ENCODE data around the gene COL4A2.

The COL4A2 gene

DNA sequence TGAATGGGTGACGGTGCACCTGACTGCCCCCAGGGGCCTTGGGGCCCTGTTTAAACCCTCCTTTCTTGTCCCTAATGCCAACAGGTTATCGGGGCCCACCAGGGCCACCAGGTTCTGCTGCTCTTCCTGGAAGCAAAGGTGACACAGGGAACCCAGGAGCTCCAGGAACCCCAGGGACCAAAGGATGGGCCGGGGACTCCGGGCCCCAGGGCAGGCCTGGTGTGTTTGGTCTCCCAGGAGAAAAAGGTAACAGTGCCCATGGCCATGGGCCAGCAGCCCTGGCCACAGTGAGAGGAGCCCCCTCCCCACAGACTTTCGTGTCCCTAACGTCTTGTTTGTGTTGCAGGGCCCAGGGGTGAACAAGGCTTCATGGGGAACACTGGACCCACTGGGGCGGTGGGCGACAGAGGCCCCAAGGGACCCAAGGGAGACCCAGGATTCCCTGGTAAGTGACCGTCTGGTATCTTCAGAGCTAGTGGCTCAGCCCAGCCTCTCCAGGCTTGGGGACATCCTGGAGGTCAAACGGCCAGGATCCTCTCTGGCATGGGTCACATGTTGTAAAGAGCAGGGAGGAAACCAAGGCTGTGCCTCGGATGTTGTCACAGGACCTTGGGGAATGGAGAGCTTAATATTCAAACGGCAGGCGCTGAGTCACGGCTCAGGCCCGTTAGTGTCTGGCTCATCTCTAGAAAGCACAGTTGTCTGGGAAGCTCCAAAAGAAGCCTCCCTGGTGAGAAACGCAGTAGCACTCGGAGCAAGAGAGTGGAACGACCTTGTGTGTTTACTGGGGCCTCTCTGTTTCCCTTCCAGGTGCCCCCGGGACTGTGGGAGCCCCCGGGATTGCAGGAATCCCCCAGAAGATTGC, 196.2 kb downstream of the COL4A2 start:
- Histone ChIP-seq H3K9me2 (ENCODE audit: low read depth, low read length) (no peaks in the 10 kb centered on the region), H3K36me3 (ENCODE audit: insufficient read depth, low read length) (no peaks in the 10 kb centered on the region), H3K27ac (ENCODE audit: low read depth, low read length, poor library complexity, severe bottlenecking) (no peak overlapping the region), H2AFZ (ENCODE audit: low read length) (no peak overlapping the region), H4K20me1 (ENCODE audit: insufficient read depth, low read length) (no peaks in the 10 kb centered on the region), H3K4me2 (ENCODE audit: low read length) (no peak overlapping the region), H3K79me2 (ENCODE audit: insufficient read depth, low read length) (no peaks in the 10 kb centered on the region), H3F3A (ENCODE audit: insufficient read depth, low read length) (no peaks in the 10 kb centered on the region), H3K9ac (ENCODE audit: low read length) (no peak overlapping the region), H3K27me3 (ENCODE audit: insufficient read depth, low read length) (peaks cover 5% of the 10 kb centered on the region; the same call in 1 of the 2 replicates), H3K4me3 (ENCODE audit: low read depth, low read length, poor library complexity, severe bottlenecking) (no peak overlapping the region), H3K9me3 (ENCODE audit: low read length) (no peaks in the 10 kb centered on the region), H3K4me1 (ENCODE audit: insufficient read depth, low read length, severe bottlenecking) (no peaks in the 10 kb centered on the region)
- TF ChIP-seq, protein P1, sequence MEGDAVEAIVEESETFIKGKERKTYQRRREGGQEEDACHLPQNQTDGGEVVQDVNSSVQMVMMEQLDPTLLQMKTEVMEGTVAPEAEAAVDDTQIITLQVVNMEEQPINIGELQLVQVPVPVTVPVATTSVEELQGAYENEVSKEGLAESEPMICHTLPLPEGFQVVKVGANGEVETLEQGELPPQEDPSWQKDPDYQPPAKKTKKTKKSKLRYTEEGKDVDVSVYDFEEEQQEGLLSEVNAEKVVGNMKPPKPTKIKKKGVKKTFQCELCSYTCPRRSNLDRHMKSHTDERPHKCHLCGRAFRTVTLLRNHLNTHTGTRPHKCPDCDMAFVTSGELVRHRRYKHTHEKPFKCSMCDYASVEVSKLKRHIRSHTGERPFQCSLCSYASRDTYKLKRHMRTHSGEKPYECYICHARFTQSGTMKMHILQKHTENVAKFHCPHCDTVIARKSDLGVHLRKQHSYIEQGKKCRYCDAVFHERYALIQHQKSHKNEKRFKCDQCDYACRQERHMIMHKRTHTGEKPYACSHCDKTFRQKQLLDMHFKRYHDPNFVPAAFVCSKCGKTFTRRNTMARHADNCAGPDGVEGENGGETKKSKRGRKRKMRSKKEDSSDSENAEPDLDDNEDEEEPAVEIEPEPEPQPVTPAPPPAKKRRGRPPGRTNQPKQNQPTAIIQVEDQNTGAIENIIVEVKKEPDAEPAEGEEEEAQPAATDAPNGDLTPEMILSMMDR (IDR thresholded peaks at IDR 0.05; ENCODE audit: low read length): no peak
- TF ChIP-seq EZH2 (IDR thresholded peaks at IDR 0.05; ENCODE audit: borderline replicate concordance, low read length): no peak

- Histone ChIP-seq H3K4me2 (ENCODE audit: low read length) (no peak overlapping the region), H4K20me1 (ENCODE audit: insufficient read depth, low read length) (no peaks in the 10 kb centered on the region), H3K4me3 (ENCODE audit: low read depth, low read length, poor library complexity, severe bottlenecking) (no peak overlapping the region), H3K9ac (ENCODE audit: low read length) (no peak overlapping the region), H2AFZ (ENCODE audit: low read length) (no peak overlapping the region), H3K27ac (ENCODE audit: low read depth, low read length, poor library complexity, severe bottlenecking) (no peak overlapping the region), H3K36me3 (ENCODE audit: insufficient read depth, low read length) (no peaks in the 10 kb centered on the region), H3K9me2 (ENCODE audit: low read depth, low read length) (no peaks in the 10 kb centered on the region), H3F3A (ENCODE audit: insufficient read depth, low read length) (no peaks in the 10 kb centered on the region), H3K9me3 (ENCODE audit: low read length) (no peaks in the 10 kb centered on the region), H3K79me2 (ENCODE audit: insufficient read depth, low read length) (no peaks in the 10 kb centered on the region), H3K4me1 (ENCODE audit: insufficient read depth, low read length, severe bottlenecking) (no peaks in the 10 kb centered on the region), H3K27me3 (ENCODE audit: insufficient read depth, low read length) (peaks cover 5% of the 10 kb centered on the region; the same call in 1 of the 2 replicates)
- TF ChIP-seq, protein P1 (IDR thresholded peaks at IDR 0.05; ENCODE audit: low read length): no peak
- TF ChIP-seq EZH2 (IDR thresholded peaks at IDR 0.05; ENCODE audit: borderline replicate concordance, low read length): no peak
Observed at GRCh38 chr13:110503979-110504499, 197.0 kb downstream of the COL4A2 start.

DNA sequence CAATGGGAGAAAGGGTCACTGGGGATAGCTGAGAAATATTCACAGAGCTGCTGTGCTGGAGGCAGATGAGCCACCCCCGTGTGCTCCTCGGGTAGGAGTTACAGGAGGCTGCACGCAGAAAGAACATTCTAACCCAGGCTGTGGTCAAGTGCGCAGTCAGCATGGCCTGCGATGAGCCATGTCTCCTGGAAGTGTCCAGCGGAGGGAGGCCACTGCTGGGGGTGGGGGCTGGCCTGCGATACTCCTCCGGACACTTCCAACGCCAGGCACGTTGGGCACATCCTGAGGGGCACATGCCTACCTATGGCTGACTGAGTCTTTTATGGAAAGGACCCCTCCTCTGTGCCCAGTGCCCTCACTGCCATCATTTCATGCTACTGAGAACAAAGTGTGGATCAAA, 198.5 kb downstream of the COL4A2 start:
- H3K4me1 ChIP-seq (ENCODE audit: insufficient read depth, low read length, severe bottlenecking): no peaks in the 10 kb centered on the region
- no peaks in the 10 kb centered on the region for H3K9me3 ChIP-seq (ENCODE audit: low read length)
- H2AFZ ChIP-seq (ENCODE audit: low read length): no peak overlapping the region
- H3K4me3 ChIP-seq (ENCODE audit: low read depth, low read length, poor library complexity, severe bottlenecking): no peak overlapping the region
- no peaks in the 10 kb centered on the region for H3K36me3 ChIP-seq (ENCODE audit: insufficient read depth, low read length)
- no peak for TF ChIP-seq EZH2 (IDR thresholded peaks at IDR 0.05; ENCODE audit: borderline replicate concordance, low read length)
- TF ChIP-seq, protein P1 (IDR thresholded peaks at IDR 0.05; ENCODE audit: low read length): no peak
- H3K27ac ChIP-seq (ENCODE audit: low read depth, low read length, poor library complexity, severe bottlenecking): no peak overlapping the region
- H4K20me1 ChIP-seq (ENCODE audit: insufficient read depth, low read length): no peaks in the 10 kb centered on the region
- H3K9me2 ChIP-seq (ENCODE audit: low read depth, low read length): no peaks in the 10 kb centered on the region
- no peak overlapping the region for H3K9ac ChIP-seq (ENCODE audit: low read length)
- no peaks in the 10 kb centered on the region for H3K79me2 ChIP-seq (ENCODE audit: insufficient read depth, low read length)
- H3K4me2 ChIP-seq (ENCODE audit: low read length): no peak overlapping the region
- H3K27me3 ChIP-seq (ENCODE audit: insufficient read depth, low read length): peaks cover 5% of the 10 kb centered on the region; the same call in 1 of the 2 replicates
- no peaks in the 10 kb centered on the region for H3F3A ChIP-seq (ENCODE audit: insufficient read depth, low read length)
